IPS-15b (cell line): ENCODE results near the gene SOX5.

Experiments
- H3K27me3 ChIP-seq: one replicate; pipeline ENCODE4 v1.6.1; 2013; ENCODE audit warnings: low read length; ENCODE audit not compliant: control insufficient read depth, insufficient read depth
- H3K36me3 ChIP-seq: one replicate; pipeline ENCODE4 v1.6.1; 2013; ENCODE audit warnings: low read length; ENCODE audit not compliant: control insufficient read depth, insufficient read depth
- H3K4me1 ChIP-seq: one replicate; pipeline ENCODE4 v1.6.1; 2013; ENCODE audit warnings: mild to moderate bottlenecking, low read length; ENCODE audit not compliant: control insufficient read depth, insufficient read depth
- H3K4me3 ChIP-seq: one replicate; pipeline ENCODE4 v1.5.1; 2013; ENCODE audit warnings: low read depth, low read length
- H3K9ac ChIP-seq: one replicate; pipeline ENCODE4 v1.6.1; 2013; ENCODE audit warnings: low read depth, mild to moderate bottlenecking, low read length
- H3K9me3 ChIP-seq: one replicate; pipeline ENCODE4 v1.6.1; 2013; ENCODE audit warnings: mild to moderate bottlenecking, low read length; ENCODE audit not compliant: control insufficient read depth, insufficient read depth

The SOX5 gene

GRCh38 chr12:23585782-23586163, 363.7 kb downstream of the SOX5 start:
- Histone ChIP-seq H3K4me3 (no peak overlapping the region), H3K9ac (no peak overlapping the region), H3K4me1 (peaks cover 11% of the 10 kb centered on the region), H3K27me3 (no peaks in the 10 kb centered on the region), H3K36me3 (no peaks in the 10 kb centered on the region), H3K9me3 (no peaks in the 10 kb centered on the region)

- H3K36me3 ChIP-seq: no peaks in the 10 kb centered on the region
- H3K4me3 ChIP-seq: no peak overlapping the region
- no peak overlapping the region for H3K9ac ChIP-seq
- no peaks in the 10 kb centered on the region for H3K27me3 ChIP-seq
- no peaks in the 10 kb centered on the region for H3K9me3 ChIP-seq
- H3K4me1 ChIP-seq: peaks cover 11% of the 10 kb centered on the region
These were observed 364.2 kb downstream of the SOX5 start for GRCh38 chr12:23585156-23585781.

- Histone ChIP-seq H3K4me3 (no peak overlapping the region), H3K4me1 (peaks cover 11% of the 10 kb centered on the region), H3K27me3 (no peaks in the 10 kb centered on the region), H3K9ac (no peak overlapping the region), H3K36me3 (no peaks in the 10 kb centered on the region), H3K9me3 (no peaks in the 10 kb centered on the region)
These were observed 367.6 kb downstream of the SOX5 start for GRCh38 chr12:23581913-23582312.

- Histone ChIP-seq H3K9me3 (no peaks in the 10 kb centered on the region), H3K36me3 (no peaks in the 10 kb centered on the region), H3K27me3 (no peaks in the 10 kb centered on the region), H3K4me1 (peaks cover 3% of the 10 kb centered on the region), H3K4me3 (no peak overlapping the region), H3K9ac (no peak overlapping the region)
These were observed 370.2 kb downstream of the SOX5 start for GRCh38 chr12:23579257-23579656.

GRCh38 chr12:23576372-23576771, 373.1 kb downstream of the SOX5 start:
- Histone ChIP-seq H3K9ac (no peak overlapping the region), H3K9me3 (no peaks in the 10 kb centered on the region), H3K27me3 (no peaks in the 10 kb centered on the region), H3K4me1 (no peaks in the 10 kb centered on the region), H3K36me3 (no peaks in the 10 kb centered on the region), H3K4me3 (no peak overlapping the region)

GRCh38 chr12:23569356-23569755, 380.1 kb downstream of the SOX5 start:
- H3K4me3 ChIP-seq: no peak overlapping the region
- H3K36me3 ChIP-seq: no peaks in the 10 kb centered on the region
- no peaks in the 10 kb centered on the region for H3K9me3 ChIP-seq
- H3K9ac ChIP-seq: no peak overlapping the region
- H3K4me1 ChIP-seq: no peaks in the 10 kb centered on the region
- no peaks in the 10 kb centered on the region for H3K27me3 ChIP-seq

- Histone ChIP-seq H3K4me1 (peaks cover 9% of the 10 kb centered on the region), H3K9ac (no peak overlapping the region), H3K36me3 (no peaks in the 10 kb centered on the region), H3K27me3 (no peaks in the 10 kb centered on the region), H3K9me3 (no peaks in the 10 kb centered on the region), H3K4me3 (no peak overlapping the region)
These were observed 383.3 kb downstream of the SOX5 start for GRCh38 chr12:23566133-23566532.

- no peak overlapping the region for H3K9ac ChIP-seq
- H3K36me3 ChIP-seq: no peaks in the 10 kb centered on the region
- H3K27me3 ChIP-seq: no peaks in the 10 kb centered on the region
- H3K4me1 ChIP-seq: peaks cover 9% of the 10 kb centered on the region
- H3K4me3 ChIP-seq: no peak overlapping the region
- H3K9me3 ChIP-seq: no peaks in the 10 kb centered on the region
These were observed 384.9 kb downstream of the SOX5 start for GRCh38 chr12:23564451-23565152.

- peaks cover 9% of the 10 kb centered on the region for H3K4me1 ChIP-seq
- no peak overlapping the region for H3K9ac ChIP-seq
- H3K9me3 ChIP-seq: no peaks in the 10 kb centered on the region
- H3K27me3 ChIP-seq: no peaks in the 10 kb centered on the region
- H3K36me3 ChIP-seq: no peaks in the 10 kb centered on the region
- no peak overlapping the region for H3K4me3 ChIP-seq
These were observed 387.8 kb downstream of the SOX5 start for GRCh38 chr12:23561364-23562345.

- H3K4me1 ChIP-seq: peaks cover 9% of the 10 kb centered on the region
These were observed 388.9 kb downstream of the SOX5 start for GRCh38 chr12:23560611-23561010.

GRCh38 chr12:23559268-23559753, 390.2 kb downstream of the SOX5 start:
- Histone ChIP-seq H3K9me3 (no peaks in the 10 kb centered on the region), H3K4me1 (peaks cover 9% of the 10 kb centered on the region), H3K36me3 (no peaks in the 10 kb centered on the region), H3K9ac (no peak overlapping the region), H3K4me3 (no peak overlapping the region), H3K27me3 (no peaks in the 10 kb centered on the region)

More at GRCh38 chr12:23560611-23561010, 388.9 kb downstream of the SOX5 start:
- no peak overlapping the region for H3K9ac ChIP-seq
- H3K4me3 ChIP-seq: no peak overlapping the region
- no peaks in the 10 kb centered on the region for H3K27me3 ChIP-seq
- no peaks in the 10 kb centered on the region for H3K36me3 ChIP-seq
- H3K9me3 ChIP-seq: no peaks in the 10 kb centered on the region
